A549 (cell line): ENCODE measurements around the gene DDX25.

Source experiments
- BHLHE40 ChIP-seq: IDR thresholded peaks from 2 replicates; pipeline ENCODE4 v1.6.1; 2012; ENCODE audit warnings: low read depth, low read length, inconsistent platforms
- CHD2 ChIP-seq: fragments of 150-350 bp; IDR thresholded peaks from 2 replicates; pipeline ENCODE4 v1.6.1; 2014; ENCODE audit warnings: low read length; ENCODE audit not compliant: partially characterized antibody
- CTCF ChIP-seq: fragments of >200 bp; sonication (Bioruptor Twin); formaldehyde crosslinking; IDR thresholded peaks from 3 replicates; pipeline ENCODE4 v1.5.1; 2016
- EHMT2 ChIP-seq: fragments of 200-600 bp; sonication (generic); IDR thresholded peaks from 2 replicates; pipeline ENCODE4 v1.6.1; 2016; ENCODE audit warnings: antibody characterized with exemption, low read depth, mild to moderate bottlenecking, moderate library complexity
- FOXS1 ChIP-seq: fragments of 250-450 bp; sonication (Bioruptor Pico); IDR thresholded peaks from 2 replicates; pipeline ENCODE4 v1.5.0; 2020; ENCODE audit warnings: mild to moderate bottlenecking, moderate library complexity
- MAFK ChIP-seq: fragments of 450-650 bp; IDR thresholded peaks from 2 replicates; pipeline ENCODE4 v1.6.1; 2014; ENCODE audit not compliant: partially characterized antibody
- MYC ChIP-seq: IDR thresholded peaks from 2 replicates; pipeline ENCODE4 v1.6.1; 2012; ENCODE audit warnings: mild to moderate bottlenecking, inconsistent platforms, low read length, improper control_type of control experiment, borderline replicate concordance
- PBX3 ChIP-seq: IDR thresholded peaks from 2 replicates; pipeline ENCODE4 v1.6.1; 2012
- POLR2A ChIP-seq: IDR thresholded peaks from 2 replicates; pipeline ENCODE4 v1.6.1; 2012; ENCODE audit warnings: mild to moderate bottlenecking, low read length
- REST ChIP-seq: fragments of 200-600 bp; sonication (generic); IDR thresholded peaks from 2 replicates; pipeline ENCODE4 v1.6.1; 2016; ENCODE audit warnings: antibody characterized with exemption, mild to moderate bottlenecking, moderate library complexity
- SREBF2 ChIP-seq: fragments of 450-650 bp; IDR thresholded peaks from 2 replicates; pipeline ENCODE4 v1.6.1; 2014; ENCODE audit warnings: mild to moderate bottlenecking, moderate library complexity
- TF ChIP-seq, protein P1 (sequence below): IDR thresholded peaks from 2 replicates; pipeline ENCODE4 v1.6.1; 2012

- TF ChIP-seq REST (no peak), FOXS1 (CRISPR knock-in tag) (no peak), CTCF (no peak), PBX3 (no peak), SREBF2 (no peak), BHLHE40 (no peak), POLR2A (no peak), MAFK (no peak), MYC (no peak), EHMT2 (no peak), CHD2 (no peak)
- TF ChIP-seq, protein P1, sequence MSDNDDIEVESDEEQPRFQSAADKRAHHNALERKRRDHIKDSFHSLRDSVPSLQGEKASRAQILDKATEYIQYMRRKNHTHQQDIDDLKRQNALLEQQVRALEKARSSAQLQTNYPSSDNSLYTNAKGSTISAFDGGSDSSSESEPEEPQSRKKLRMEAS, result no peak
These were observed 71.8 kb downstream of the DDX25 start for GRCh38 chr11:125976156-125976555.
